HFFc6 (cell line): ENCODE results near the gene RAD51AP1. TPM values are rescaled to one million over a fixed set of nuclear protein-coding genes. Genes with fewer than 3 reads are reported as not detected.

Source experiments
- DNase-seq: peaks from one replicate; pipeline ENCODE4 v3.0.0-alpha.2; 2018
- H3K27ac Mint-ChIP-seq: 2 replicates; pipeline ENCODE4 v1.8.0; 2020; ENCODE audit warnings: mild to moderate bottlenecking, mixed read lengths
- H3K27me3 Mint-ChIP-seq: 2 replicates; pipeline ENCODE4 v1.8.0; 2021; ENCODE audit warnings: mild to moderate bottlenecking, moderate library complexity, mixed read lengths; ENCODE audit not compliant: insufficient read depth
- H3K36me3 Mint-ChIP-seq: 2 replicates; pipeline ENCODE4 v1.8.0; 2021; ENCODE audit warnings: low read depth, mixed read lengths
- H3K4me1 Mint-ChIP-seq: 2 replicates; pipeline ENCODE4 v1.8.0; 2020; ENCODE audit warnings: low read depth, mixed read lengths
- H3K4me3 Mint-ChIP-seq: 2 replicates; pipeline ENCODE4 v1.8.0; 2020; ENCODE audit warnings: mild to moderate bottlenecking, moderate library complexity, mixed read lengths
- H3K9me3 Mint-ChIP-seq: 2 replicates; pipeline ENCODE4 v1.8.0; 2020; ENCODE audit warnings: mild to moderate bottlenecking, mixed read lengths
- CTCF ChIP-seq: fragments of 200-600 bp; sonication (generic); IDR thresholded peaks from 2 replicates; pipeline ENCODE4 v1.5.0; 2021; ENCODE audit warnings: antibody characterized with exemption, mild to moderate bottlenecking
- total RNA-seq, 6 experiments: library from RNA; stranded (reverse); fragmentation: NEBNext Ultra II Directional; extraction: Animal tissue kit (Norgen Biotek cat#: 25700); gene quantifications; 2 replicates in 1 of 6; 3 replicates in 5 of 6; pipeline ENCODE4 v1.2.3, GENCODE V29; 2021

Gene RAD51AP1
- total RNA-seq, 6 experiments from 2014 or later, result 9.3 to 20.2 (median 18.0) TPM

DNA sequence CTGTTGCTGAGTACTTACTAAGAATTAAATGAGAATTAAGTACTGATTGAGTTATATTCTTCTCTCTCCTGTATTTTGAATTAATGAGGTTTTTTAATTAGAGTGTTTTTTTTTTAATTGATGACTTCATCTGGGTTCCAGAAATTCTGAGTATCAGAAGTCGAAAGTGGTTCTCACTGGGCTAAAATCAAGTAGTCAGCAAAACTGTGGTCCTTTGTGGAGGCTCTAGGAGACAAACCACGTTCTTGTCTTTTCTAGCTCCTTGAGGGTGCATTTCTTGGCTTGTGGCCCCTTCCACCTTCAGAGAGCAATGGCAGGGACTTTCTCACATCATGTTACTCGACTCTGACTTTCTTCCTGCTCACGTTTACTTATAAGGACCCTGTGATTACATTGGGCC is 15.3 kb downstream of the RAD51AP1 start:
- H3K4me1 Mint-ChIP-seq, result no peaks in the 10 kb centered on the region
- no peaks in the 10 kb centered on the region for H3K9me3 Mint-ChIP-seq
- DNase-seq, result no peak
- no peaks in the 10 kb centered on the region for H3K36me3 Mint-ChIP-seq
- TF ChIP-seq CTCF, result no peak
- H3K4me3 Mint-ChIP-seq, result no peak overlapping the region
- peaks cover 3% of the 10 kb centered on the region; the same call in 1 of the 2 replicates for H3K27me3 Mint-ChIP-seq
- H3K27ac Mint-ChIP-seq, result no peak overlapping the region; the same call in 1 of the 2 replicates

DNA sequence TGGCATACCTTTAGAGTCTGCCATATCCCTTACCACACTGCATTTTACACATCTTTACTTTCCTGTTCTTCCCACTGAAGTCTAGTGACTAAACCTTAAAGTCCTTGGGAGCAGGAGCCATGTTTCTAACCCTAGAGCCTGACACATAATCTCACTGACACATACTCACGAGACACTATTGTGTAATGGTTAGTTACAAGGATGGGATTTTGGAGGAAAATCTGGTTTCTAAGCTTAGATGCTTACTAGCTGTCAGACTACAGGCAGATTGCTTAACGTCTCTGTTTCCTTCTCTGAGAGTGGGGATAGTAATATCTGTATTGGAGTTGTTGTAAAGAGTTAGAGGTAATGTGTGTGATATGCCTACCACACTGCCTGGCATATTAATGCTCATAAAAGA is 17.1 kb downstream of the RAD51AP1 start:
- H3K36me3 Mint-ChIP-seq, result peaks cover 4% of the 10 kb centered on the region; the same call in 1 of the 2 replicates

GRCh38 chr12:4556735-4557530 is 18.2 kb downstream of the RAD51AP1 start:
- TF ChIP-seq CTCF, result no peak
- H3K4me3 Mint-ChIP-seq, result no peak overlapping the region
- H3K4me1 Mint-ChIP-seq, result peaks cover 4% of the 10 kb centered on the region
- DNase-seq, result no peak
- peaks cover 5% of the 10 kb centered on the region; the same call in 1 of the 2 replicates for H3K36me3 Mint-ChIP-seq
- H3K27ac Mint-ChIP-seq, result no peak overlapping the region
- H3K9me3 Mint-ChIP-seq, result no peaks in the 10 kb centered on the region
- H3K27me3 Mint-ChIP-seq, result peaks cover 3% of the 10 kb centered on the region

More for the DNA sequence above, 17.1 kb downstream of the RAD51AP1 start:
- Mint-ChIP-seq H3K27me3 (peaks cover 3% of the 10 kb centered on the region), H3K9me3 (no peaks in the 10 kb centered on the region), H3K27ac (no peak overlapping the region), H3K4me3 (no peak overlapping the region), H3K4me1 (no peaks in the 10 kb centered on the region)
- no peak for TF ChIP-seq CTCF
- no peak for DNase-seq

DNA sequence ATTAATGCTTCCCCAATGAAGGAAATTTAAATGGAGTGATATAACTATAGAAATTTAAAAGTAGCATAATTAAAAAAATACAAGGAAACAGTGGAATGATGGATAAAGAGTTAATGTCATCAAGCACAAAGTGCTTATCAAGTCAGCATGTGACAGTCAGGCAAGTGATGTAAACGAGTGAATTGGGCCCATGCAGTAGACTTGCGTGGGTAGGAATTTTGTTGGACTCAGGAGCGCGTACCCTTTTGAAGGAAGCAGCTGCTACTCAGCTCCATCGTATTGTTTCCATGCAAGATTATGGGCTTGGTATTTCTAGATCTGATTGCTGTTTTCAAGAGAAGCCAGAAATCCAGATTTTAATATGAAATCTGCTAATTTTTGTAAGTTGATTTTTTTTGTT is 18.9 kb downstream of the RAD51AP1 start:
- DNase-seq, result no peak
- Mint-ChIP-seq H3K27ac (no peak overlapping the region), H3K4me1 (peaks cover 9% of the 10 kb centered on the region), H3K36me3 (peaks cover 5% of the 10 kb centered on the region; the same call in 1 of the 2 replicates), H3K9me3 (no peaks in the 10 kb centered on the region), H3K27me3 (peaks cover 3% of the 10 kb centered on the region), H3K4me3 (no peak overlapping the region)
- no peak for TF ChIP-seq CTCF

DNA sequence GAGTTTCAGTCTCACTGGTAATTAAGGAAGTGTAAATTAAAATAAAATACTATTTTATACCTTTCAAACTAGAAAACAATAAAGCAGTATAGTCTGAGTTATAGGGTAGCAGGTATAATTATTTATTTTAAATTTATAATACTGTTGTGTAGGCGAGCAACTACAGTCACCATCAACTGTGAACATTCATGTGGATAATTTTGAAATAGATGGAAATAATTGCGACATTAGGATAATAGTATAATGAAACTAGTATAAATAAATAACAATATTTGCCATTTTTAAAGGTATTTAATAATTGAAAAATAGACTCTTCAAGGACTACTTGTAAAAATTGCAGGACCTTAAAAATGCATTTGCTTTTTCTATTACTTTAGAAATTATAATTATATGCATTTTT is 19.5 kb downstream of the RAD51AP1 start:
- H3K4me1 Mint-ChIP-seq, result peaks cover 9% of the 10 kb centered on the region
- no peak overlapping the region for H3K4me3 Mint-ChIP-seq
- H3K9me3 Mint-ChIP-seq, result no peaks in the 10 kb centered on the region
- peaks cover 3% of the 10 kb centered on the region for H3K27me3 Mint-ChIP-seq
- H3K36me3 Mint-ChIP-seq, result peaks cover 5% of the 10 kb centered on the region; the same call in 1 of the 2 replicates
- no peak for DNase-seq
- H3K27ac Mint-ChIP-seq, result no peak overlapping the region
- TF ChIP-seq CTCF, result no peak
